GM21723 (cell line): Measurements from ENCODE around the gene PADI1.

Experiments
- ATAC-seq: cut with Tn5 transposase; IDR thresholded peaks from one replicate; pipeline ENCODE4 v1.9.1; 2021; ENCODE audit warnings: mild to moderate bottlenecking, moderate library complexity; ENCODE audit not compliant: unreplicated experiment

PADI1 gene

GRCh38 chr1:17181781-17182464, 23.0 kb upstream of the PADI1 start:
- no peak for ATAC-seq

GRCh38 chr1:17183388-17184160, 21.4 kb upstream of the PADI1 start:
- ATAC-seq: no peak

- ATAC-seq: no peak
These were observed 20.7 kb upstream of the PADI1 start for GRCh38 chr1:17184161-17184665.

GRCh38 chr1:17184822-17185484, 20.0 kb upstream of the PADI1 start:
- ATAC-seq: no peak

GRCh38 chr1:17185485-17185860, 19.5 kb upstream of the PADI1 start:
- ATAC-seq: no peak

- no peak for ATAC-seq
These were observed 18.6 kb upstream of the PADI1 start for GRCh38 chr1:17186216-17186909.

GRCh38 chr1:17187051-17187450, 17.9 kb upstream of the PADI1 start:
- ATAC-seq: no peak

GRCh38 chr1:17188217-17188616, 16.7 kb upstream of the PADI1 start:
- ATAC-seq: no peak

- ATAC-seq: no peak
These were observed 15.9 kb upstream of the PADI1 start for GRCh38 chr1:17188889-17189631.

GRCh38 chr1:17189632-17189990, 15.3 kb upstream of the PADI1 start:
- ATAC-seq: no peak

- ATAC-seq: no peak
These were observed 14.6 kb upstream of the PADI1 start for GRCh38 chr1:17190010-17190995.

- ATAC-seq: no peak
These were observed 13.0 kb upstream of the PADI1 start for GRCh38 chr1:17191990-17192242.

GRCh38 chr1:17192394-17193221, 12.3 kb upstream of the PADI1 start:
- no peak for ATAC-seq

- ATAC-seq: no peak
These were observed 11.5 kb upstream of the PADI1 start for GRCh38 chr1:17193222-17194132.

GRCh38 chr1:17194133-17194475, 10.8 kb upstream of the PADI1 start:
- ATAC-seq: no peak

- ATAC-seq: no peak
These were observed 10.1 kb upstream of the PADI1 start for GRCh38 chr1:17194615-17195528.

- ATAC-seq: no peak
These were observed 9.2 kb upstream of the PADI1 start for GRCh38 chr1:17195731-17196130.
